Thyroid gland (tissue), 4 donors: ENCODE results near the gene JADE1. TPM values are rescaled to one million over a fixed set of nuclear protein-coding genes. Genes with fewer than 3 reads are reported as not detected.

Source experiments
- DNase-seq, 2 donors: peaks; one replicate each; pipeline ENCODE4 v3.0.0-alpha.2; 2019
- H3K27ac ChIP-seq, 3 donors: fragments of 200-600 bp; sonication (generic); 1 replicate in 2 of 3; 2 replicates in 1 of 3; pipeline ENCODE4 v1.5.1; 2016 to 2019; ENCODE audit warnings: mild to moderate bottlenecking in 1 of 3, moderate library complexity in 1 of 3
- H3K27me3 ChIP-seq: fragments of 200-600 bp; sonication (generic); one replicate; pipeline ENCODE4 v1.5.1; 2019
- H3K36me3 ChIP-seq, 2 donors: fragments of 200-600 bp; sonication (generic); one replicate each; pipeline ENCODE4 v1.5.1; 2016 to 2019
- H3K4me1 ChIP-seq, 2 donors: fragments of 200-600 bp; sonication (generic); one replicate each; pipeline ENCODE4 v1.5.1; 2017 to 2019
- H3K4me3 ChIP-seq, 3 donors: fragments of 200-600 bp; sonication (generic); replicated peaks in 1 of 3; 1 replicate in 2 of 3; 2 replicates in 1 of 3; pipeline ENCODE4 v1.5.1; 2016; ENCODE audit warnings: mild to moderate bottlenecking in 1 of 3
- H3K9me3 ChIP-seq: fragments of 200-600 bp; sonication (generic); one replicate; pipeline ENCODE4 v1.5.1; 2017
- POLR2A ChIP-seq, 2 donors: fragments of 450-650 bp; IDR thresholded peaks; one replicate each; pipeline ENCODE4 v1.6.1; 2017; ENCODE audit warnings: antibody characterized with exemption in 2 of 2, mild to moderate bottlenecking in 2 of 2, moderate library complexity in 1 of 2
- WGBS, 2 donors: methylation state at CpG; one replicate each; pipeline ENCODE4 v1.1.5; 2017; 5-methylcytosine and 5-hydroxymethylcytosine counted together
- intact Hi-C: fragments of 100-400 bp; cut with DNase I; formaldehyde crosslinking; loops from one replicate; pipeline ENCODE4 v1.15.1; 2023
- total RNA-seq, 4 donors: library from RNA; depleted of rRNA; stranded (reverse); fragments of >200 nt; gene quantifications; one replicate each; pipeline ENCODE4 v1.2.3, GENCODE V29; 2016
- TF ChIP-seq, protein P1 (sequence below), 6 experiments: fragments of 200-600 bp in 3 of 6; fragments of 450-650 bp in 3 of 6; sonication (generic) in 3 of 6; IDR thresholded peaks; one replicate each; pipeline ENCODE4 v1.5.1; 2016 to 2019; ENCODE audit warnings: antibody characterized with exemption in 6 of 6, mild to moderate bottlenecking in 2 of 6, inconsistent platforms in 1 of 6, moderate library complexity in 1 of 6

Gene JADE1
- total RNA-seq, 4 donors from 2014 or later, result 63.5 to 102 (median 74.4) TPM

- Histone ChIP-seq H3K9me3 (no peaks in the 10 kb centered on the region), H3K36me3 (no peaks in the 10 kb centered on the region), H3K4me1 (no peaks in the 10 kb centered on the region), H3K27ac (no peak overlapping the region), H3K4me3 (no peak overlapping the region), H3K27me3 (no peaks in the 10 kb centered on the region)
- intact Hi-C loops, result no loop called here
- no peak for TF ChIP-seq POLR2A (IDR thresholded peaks at IDR 0.05)
- TF ChIP-seq, protein P1, sequence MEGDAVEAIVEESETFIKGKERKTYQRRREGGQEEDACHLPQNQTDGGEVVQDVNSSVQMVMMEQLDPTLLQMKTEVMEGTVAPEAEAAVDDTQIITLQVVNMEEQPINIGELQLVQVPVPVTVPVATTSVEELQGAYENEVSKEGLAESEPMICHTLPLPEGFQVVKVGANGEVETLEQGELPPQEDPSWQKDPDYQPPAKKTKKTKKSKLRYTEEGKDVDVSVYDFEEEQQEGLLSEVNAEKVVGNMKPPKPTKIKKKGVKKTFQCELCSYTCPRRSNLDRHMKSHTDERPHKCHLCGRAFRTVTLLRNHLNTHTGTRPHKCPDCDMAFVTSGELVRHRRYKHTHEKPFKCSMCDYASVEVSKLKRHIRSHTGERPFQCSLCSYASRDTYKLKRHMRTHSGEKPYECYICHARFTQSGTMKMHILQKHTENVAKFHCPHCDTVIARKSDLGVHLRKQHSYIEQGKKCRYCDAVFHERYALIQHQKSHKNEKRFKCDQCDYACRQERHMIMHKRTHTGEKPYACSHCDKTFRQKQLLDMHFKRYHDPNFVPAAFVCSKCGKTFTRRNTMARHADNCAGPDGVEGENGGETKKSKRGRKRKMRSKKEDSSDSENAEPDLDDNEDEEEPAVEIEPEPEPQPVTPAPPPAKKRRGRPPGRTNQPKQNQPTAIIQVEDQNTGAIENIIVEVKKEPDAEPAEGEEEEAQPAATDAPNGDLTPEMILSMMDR (IDR thresholded peaks at IDR 0.05), result no peak
- WGBS, 2 donors, result 92% methylated on average over 2 of the region's 2 CpGs
- DNase-seq, result no peak
Observed at GRCh38 chr4:128879283-128879682, 69.8 kb downstream of the JADE1 start.

DNA sequence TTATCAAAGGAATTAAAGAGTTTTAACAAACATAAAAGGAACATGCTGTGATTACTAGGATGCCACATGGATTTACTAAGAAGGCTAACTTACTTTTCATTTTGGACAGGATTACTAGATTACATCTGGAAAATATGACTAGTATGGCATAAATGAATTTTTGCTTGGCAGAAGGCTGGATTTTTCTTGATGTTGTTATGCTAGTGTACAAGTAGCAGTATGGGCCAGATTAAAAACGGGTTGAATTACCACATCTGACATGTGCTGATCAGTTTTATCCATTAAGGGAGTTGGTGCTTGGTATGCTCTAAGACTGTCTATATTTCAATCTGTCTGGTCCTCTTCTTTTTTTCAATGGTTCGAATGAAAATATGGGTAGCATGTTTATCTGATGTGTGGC is 70.5 kb downstream of the JADE1 start:
- H3K4me1 ChIP-seq, result no peaks in the 10 kb centered on the region
- no peak for DNase-seq
- no peaks in the 10 kb centered on the region for H3K9me3 ChIP-seq
- H3K27me3 ChIP-seq, result no peaks in the 10 kb centered on the region
- intact Hi-C loops, result no loop called here
- 82 to 87% methylated on average over 2 of the region's 2 CpGs for WGBS, 2 donors
- no peak overlapping the region for H3K27ac ChIP-seq
- TF ChIP-seq POLR2A (IDR thresholded peaks at IDR 0.05), result no peak
- TF ChIP-seq, protein P1 (IDR thresholded peaks at IDR 0.05), result no peak
- no peaks in the 10 kb centered on the region for H3K36me3 ChIP-seq
- no peak overlapping the region for H3K4me3 ChIP-seq

- H3K9me3 ChIP-seq, result no peaks in the 10 kb centered on the region
Observed at GRCh38 chr4:128880662-128881061, 71.2 kb downstream of the JADE1 start.

DNA sequence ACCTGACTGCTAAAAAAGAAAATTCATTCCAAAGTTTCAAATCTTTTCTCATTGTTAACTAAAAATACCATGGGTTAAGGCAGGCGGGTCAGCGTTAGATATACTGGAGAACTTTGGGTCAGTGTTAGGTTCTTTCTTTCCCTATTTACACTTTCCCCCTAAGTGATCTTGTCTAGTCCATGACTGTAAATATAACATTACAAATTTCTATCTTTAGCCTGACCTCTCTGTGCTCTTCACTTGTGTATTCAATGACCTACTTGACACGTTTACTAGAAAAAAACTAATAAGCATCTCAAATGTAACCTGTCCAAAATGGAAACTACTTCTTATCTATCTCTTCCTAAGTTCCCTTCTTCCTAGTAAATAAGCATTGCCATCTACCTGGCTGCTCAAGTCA is 95.3 kb downstream of the JADE1 start:
- Histone ChIP-seq H3K4me3 (no peak overlapping the region), H3K9me3 (no peaks in the 10 kb centered on the region), H3K27ac (no peak overlapping the region), H3K4me1 (no peaks in the 10 kb centered on the region), H3K36me3 (no peaks in the 10 kb centered on the region), H3K27me3 (no peaks in the 10 kb centered on the region)
- intact Hi-C loops, result no loop called here
- 88 to 90% methylated on average over 3 of the region's 3 CpGs for WGBS, 2 donors
- TF ChIP-seq, protein P1 (IDR thresholded peaks at IDR 0.05), result no peak
- TF ChIP-seq POLR2A (IDR thresholded peaks at IDR 0.05), result no peak
- no peak for DNase-seq

More at GRCh38 chr4:128880662-128881061, 71.2 kb downstream of the JADE1 start:
- TF ChIP-seq, protein P1 (IDR thresholded peaks at IDR 0.05), result no peak
- no peak for TF ChIP-seq POLR2A (IDR thresholded peaks at IDR 0.05)
- no peak overlapping the region for H3K27ac ChIP-seq
- WGBS, 2 donors, result 89 to 90% methylated on average over 4 of the region's 4 CpGs
- intact Hi-C loops, result no loop called here
- no peaks in the 10 kb centered on the region for H3K4me1 ChIP-seq
- H3K27me3 ChIP-seq, result no peaks in the 10 kb centered on the region
- H3K4me3 ChIP-seq, result no peak overlapping the region
- H3K36me3 ChIP-seq, result no peaks in the 10 kb centered on the region
- no peak for DNase-seq

- no peak for DNase-seq
- WGBS, 2 donors, result 79 to 87% methylated on average over 1 of the region's 1 CpG
- Histone ChIP-seq H3K9me3 (no peaks in the 10 kb centered on the region), H3K36me3 (no peaks in the 10 kb centered on the region), H3K27ac (no peak overlapping the region), H3K4me1 (no peaks in the 10 kb centered on the region), H3K4me3 (no peak overlapping the region), H3K27me3 (no peaks in the 10 kb centered on the region)
- intact Hi-C loops, result no loop called here
- TF ChIP-seq POLR2A (IDR thresholded peaks at IDR 0.05), result no peak
Observed at GRCh38 chr4:128906581-128906980, 97.1 kb downstream of the JADE1 start.

- Histone ChIP-seq H3K4me3 (no peak overlapping the region), H3K9me3 (no peaks in the 10 kb centered on the region), H3K27ac (no peak overlapping the region), H3K4me1 (no peaks in the 10 kb centered on the region), H3K27me3 (no peaks in the 10 kb centered on the region), H3K36me3 (no peaks in the 10 kb centered on the region)
- WGBS, 2 donors, result 93 to 95% methylated on average over 2 of the region's 2 CpGs
- no peak for TF ChIP-seq POLR2A (IDR thresholded peaks at IDR 0.05)
- TF ChIP-seq, protein P1 (IDR thresholded peaks at IDR 0.05), result no peak
- DNase-seq, result no peak
- intact Hi-C loops, result no loop called here
Observed at GRCh38 chr4:128907981-128908380, 98.5 kb downstream of the JADE1 start.
